GM23248 (cell line): ENCODE results near the gene ABCA2.

Experiments used
- EZH2 ChIP-seq: fragments of 200-600 bp; sonication (generic); IDR thresholded peaks from 2 replicates; pipeline ENCODE4 v1.6.1; 2018; ENCODE audit warnings: antibody characterized with exemption, mild to moderate bottlenecking; ENCODE audit not compliant: insufficient read depth, poor library complexity, severe bottlenecking
- EZH2phosphoT487 ChIP-seq: fragments of 200-600 bp; sonication (generic); IDR thresholded peaks from 2 replicates; pipeline ENCODE4 v1.6.1; 2018; ENCODE audit warnings: antibody characterized with exemption, moderate library complexity, mild to moderate bottlenecking, low read depth; ENCODE audit not compliant: insufficient read depth

- TF ChIP-seq EZH2 (no peak), EZH2phosphoT487 (no peak)
Observed at GRCh38 chr9:137055385-137056364, 27.6 kb upstream of the ABCA2 start.
